HG03103 (cell line): ENCODE data around the gene NACA2.
"Not testable (repeated sequence)": the region's sequence is repeated elsewhere in the genome, so short reads cannot be mapped to it uniquely, and the experiment has no call there.

Source experiments
- ATAC-seq: cut with Tn5 transposase; IDR thresholded peaks from one replicate; pipeline ENCODE4 v1.9.1; 2021; ENCODE audit warnings: low read depth; ENCODE audit not compliant: unreplicated experiment

The NACA2 gene

DNA sequence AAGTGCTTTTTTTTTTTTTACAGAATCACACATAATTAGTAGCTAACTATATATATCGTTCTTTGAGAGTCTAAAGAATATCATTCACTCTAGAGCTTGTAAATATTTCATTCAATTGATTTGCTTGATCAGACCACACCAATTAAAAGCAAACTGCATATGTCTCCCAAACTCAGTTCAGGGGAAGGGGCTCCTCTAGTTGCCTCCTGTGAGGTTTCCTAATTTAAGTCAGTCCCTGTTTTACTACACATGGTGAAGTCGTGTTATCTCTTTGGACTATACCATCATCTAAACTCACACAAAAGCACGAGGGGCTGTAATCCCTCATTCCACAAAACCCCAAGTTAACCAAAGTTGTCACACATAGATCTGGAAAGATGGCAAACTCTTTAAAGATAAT lies 11.7 kb downstream of the NACA2 start:
- ATAC-seq, result no peak

DNA sequence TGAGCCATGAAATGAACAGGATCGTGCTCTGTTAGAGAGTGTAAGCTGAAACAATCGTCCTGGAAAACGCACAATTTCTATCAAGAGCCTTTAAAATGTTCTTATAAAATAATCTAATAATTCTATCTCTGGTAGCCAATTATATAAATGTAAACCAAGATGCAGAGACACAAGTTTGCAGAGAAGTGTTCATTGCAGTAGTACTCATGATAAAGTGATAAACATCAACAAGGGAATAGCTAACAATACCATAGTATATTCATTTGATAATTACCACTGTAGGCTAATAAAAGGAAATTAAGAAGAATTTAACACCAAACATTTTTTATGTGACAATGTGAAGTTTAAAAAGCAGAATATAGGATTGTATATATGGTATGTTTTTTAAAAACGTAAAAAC lies 12.4 kb downstream of the NACA2 start:
- ATAC-seq, result no peak

DNA sequence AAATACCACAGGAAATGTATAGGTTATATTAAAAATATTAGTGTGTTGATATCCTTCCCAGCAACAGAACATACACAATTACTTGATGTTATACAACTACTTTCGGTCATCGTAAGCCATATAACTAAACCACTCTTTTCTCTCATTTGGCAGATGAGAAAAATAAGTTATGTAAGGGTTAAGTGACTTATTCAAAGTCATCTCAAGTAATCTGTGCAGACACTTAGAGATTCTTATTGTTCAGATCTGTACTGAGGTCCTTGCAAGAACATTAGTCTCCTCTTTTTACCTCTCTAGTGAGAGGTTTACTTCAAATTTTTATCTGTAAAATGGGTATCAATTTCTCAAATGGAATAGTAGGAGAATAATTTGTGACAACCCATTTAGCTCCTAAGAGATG lies 15.0 kb downstream of the NACA2 start:
- no peak for ATAC-seq

DNA sequence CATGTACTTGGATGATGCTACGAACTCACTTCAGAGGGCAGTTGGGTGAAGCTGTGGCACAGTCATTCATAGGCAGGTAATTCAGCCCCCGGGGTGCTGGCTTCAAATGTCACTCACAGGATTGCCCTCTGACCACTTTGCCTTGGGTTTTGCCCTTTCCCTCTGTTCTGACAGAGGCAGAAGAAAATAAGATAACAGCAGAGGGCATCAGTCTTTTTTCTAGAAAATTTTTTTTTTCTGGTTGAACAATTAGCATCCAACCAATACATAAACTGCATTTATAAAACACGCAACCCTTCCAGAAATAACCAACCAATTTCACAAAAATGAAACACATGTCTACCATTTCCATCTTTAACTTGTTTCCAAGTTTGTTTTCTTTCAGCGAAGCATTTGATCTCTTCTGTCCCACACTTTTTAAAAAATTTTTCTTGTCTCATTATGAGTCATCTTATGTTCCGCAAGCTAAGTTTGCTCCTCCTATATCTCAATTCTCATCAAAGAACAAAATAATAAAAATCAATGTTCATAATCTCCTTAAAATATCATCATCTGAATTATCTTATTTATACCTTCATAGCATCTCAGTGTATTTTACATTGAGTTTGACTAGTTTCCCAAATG lies 15.6 kb downstream of the NACA2 start:
- no peak for ATAC-seq

DNA sequence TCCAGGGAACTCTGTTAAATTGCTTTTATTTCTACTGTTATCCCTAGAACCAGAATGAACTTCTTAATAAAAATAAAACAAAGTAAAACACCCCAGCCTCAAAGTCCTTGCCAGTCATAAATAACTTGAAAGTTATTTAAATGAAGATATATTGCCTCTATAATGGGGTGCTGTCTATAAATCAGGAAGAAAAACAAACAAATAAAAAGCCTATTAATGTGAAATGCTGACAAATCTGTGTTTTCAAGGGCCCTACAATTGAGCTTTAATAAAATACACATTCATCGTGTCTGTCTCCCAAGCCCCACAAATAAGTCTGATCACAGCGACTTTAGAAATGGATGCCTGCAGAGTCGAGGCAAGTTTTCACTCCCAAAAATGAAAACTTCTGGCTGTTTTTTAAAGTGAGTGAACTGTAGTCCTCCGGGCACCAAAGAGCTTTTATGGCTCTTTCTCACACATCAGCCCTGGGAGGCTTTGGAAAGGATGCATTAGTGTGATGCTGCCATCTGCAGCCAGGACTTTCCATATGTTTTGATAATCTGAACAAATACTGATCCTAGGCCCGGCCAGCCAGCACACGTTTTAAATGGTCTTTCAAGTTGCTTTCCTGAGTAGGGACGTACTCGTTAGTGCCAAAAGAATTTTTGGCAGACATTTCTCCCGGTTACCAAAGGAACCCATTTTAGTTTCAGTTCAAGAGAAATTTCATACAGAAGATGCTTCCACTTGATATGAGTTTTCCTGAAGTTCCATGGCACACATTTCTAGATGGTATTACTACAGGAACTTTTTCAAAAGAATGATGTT lies 16.3 kb downstream of the NACA2 start:
- ATAC-seq, result no peak

DNA sequence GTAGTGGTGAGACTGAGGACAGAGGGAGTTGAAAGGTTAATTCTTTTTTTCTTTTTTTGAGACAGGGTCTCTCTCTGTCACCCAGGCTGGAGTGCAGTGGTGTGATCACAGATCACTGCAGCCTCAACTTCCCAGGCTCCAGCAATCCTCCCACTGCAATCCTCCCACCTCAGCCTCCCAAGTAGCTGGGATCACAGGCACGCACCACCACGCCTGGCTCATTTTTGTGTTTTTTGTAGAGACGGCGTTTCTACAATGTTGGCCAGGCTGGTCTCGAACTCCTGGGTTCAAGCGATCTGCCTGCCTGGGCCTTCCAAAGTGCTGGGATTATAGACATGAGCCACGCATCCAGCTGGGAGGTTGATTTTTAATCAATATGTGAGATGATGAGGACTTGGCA lies 18.5 kb downstream of the NACA2 start:
- ATAC-seq, result not testable (repeated sequence)

DNA sequence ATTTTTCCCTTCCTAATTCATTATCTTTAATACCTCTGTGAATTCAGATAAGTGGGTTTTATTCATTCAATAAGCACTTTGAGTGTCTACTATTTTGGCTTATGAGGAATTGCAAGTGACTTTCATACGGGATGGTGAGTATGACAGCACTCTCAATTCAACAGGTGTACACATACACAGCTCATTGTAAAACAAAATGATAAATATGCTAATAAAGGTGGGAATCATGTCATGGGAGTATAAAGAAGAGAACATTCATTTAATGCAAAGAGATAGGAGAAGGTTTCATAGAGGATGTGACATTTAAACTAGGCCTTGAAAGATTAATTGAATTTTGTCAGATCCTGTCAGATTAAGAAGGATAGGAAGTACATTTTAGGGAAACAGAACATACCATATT lies 19.4 kb downstream of the NACA2 start:
- ATAC-seq, result no peak

DNA sequence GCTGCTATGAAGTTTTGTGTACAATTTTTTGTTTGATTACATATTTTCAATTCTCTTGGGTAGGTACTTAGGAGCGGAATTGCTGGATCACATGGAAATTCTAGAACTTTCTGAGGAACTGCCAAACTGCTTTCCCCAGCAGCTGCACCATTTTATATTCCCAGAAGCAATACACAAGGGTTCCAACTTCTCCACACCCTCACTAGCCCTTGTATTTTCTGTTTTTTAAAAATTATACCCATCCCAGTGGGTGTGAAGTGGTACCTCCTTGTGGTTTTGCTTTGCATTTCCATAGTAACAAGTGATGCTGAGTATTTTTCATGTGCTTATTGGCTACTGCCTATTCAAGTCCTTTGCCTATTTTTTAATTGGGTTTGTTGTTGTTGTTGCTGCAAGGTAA lies 20.9 kb downstream of the NACA2 start:
- no peak for ATAC-seq

DNA sequence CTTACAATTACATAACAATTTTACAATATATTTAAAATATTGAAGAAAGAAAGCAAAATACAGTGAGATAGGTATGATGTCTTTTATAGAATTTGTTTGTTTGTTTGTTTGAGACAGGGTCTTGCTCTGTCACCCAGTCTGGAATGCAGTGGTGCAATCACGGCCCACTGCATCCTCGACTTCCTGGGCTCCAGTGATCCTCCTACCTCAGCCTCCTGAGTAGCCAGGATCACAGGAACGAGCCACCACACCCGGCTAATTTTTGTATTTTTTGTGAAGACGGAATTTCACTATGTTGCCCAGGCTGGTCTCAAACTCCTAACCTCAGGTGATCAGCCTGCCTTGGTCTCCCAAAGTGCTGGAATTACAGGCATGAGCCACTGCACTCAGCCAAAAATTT lies 21.5 kb downstream of the NACA2 start:
- ATAC-seq, result not testable (repeated sequence)

DNA sequence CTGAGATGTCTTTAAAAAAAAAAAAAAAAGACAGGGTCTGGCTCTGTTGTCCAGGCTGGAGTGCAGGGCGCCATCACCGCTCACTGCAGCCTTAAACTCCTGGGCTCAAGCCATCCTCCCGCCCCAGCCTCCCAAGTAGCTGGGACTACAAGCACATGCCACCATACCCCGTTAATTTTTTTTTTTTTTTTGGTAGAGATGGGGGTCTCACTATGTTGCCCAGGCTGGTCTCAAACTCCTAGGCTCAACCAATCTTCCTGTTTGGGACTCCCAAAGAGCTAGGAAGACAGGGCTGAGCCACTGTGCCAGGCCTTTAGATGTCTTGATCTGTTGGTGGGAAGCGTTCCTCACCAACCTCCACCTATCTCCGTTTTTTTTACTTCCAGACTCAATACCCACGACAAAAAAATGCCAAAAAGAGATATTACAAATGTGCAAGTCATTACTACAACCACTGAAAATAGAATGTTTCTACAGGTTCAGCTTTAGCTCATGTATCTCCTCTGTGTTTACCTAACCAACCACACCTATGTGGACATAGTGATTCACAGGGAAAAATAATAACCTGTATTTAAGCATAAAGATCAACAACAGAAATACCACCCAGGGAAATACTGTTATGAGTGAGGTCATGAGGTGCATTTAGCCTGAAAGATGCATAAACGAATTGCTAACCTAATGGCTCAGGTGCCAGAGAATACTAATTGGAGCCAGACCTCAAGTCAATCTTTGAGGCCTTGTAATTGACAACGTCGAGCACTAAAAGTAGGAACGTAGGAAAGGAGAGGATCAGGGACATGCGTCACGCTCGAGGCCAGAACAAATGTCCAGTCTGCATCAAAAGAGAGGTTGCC lies 22.6 kb downstream of the NACA2 start:
- no peak for ATAC-seq

DNA sequence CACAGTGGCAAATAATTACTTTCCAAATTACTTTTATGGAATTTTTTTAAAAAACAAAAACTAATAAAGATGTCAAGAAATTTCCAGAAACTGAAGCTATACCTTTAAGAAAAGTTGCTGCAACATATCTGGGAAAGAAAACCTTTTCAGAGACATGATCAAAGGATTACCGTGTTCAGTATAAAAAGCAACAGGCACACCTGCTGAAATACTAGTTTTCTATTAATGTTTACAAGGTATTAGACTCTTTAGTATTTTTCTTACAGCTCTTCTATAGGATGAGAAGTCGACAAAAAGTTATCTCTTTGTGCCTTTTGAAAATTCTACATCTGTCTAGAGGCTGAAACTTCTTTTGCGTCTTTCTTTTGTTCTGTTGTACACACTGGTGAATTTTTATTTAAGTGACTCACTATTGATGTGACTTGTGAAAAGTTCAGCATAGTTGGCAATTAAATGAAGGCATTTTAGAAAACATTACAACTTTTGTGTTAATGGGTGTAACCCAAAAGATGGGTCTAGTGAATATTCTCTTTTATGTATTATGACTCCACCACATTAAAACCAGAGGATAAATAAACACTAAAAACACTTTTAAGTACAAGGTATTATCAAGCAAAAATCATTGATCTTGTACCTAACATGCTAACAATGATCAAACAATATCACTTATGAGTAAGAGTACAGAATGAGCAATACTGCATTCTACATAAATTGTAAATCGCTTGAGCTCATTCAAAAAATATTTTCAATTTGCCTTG lies 23.8 kb downstream of the NACA2 start:
- ATAC-seq, result no peak

DNA sequence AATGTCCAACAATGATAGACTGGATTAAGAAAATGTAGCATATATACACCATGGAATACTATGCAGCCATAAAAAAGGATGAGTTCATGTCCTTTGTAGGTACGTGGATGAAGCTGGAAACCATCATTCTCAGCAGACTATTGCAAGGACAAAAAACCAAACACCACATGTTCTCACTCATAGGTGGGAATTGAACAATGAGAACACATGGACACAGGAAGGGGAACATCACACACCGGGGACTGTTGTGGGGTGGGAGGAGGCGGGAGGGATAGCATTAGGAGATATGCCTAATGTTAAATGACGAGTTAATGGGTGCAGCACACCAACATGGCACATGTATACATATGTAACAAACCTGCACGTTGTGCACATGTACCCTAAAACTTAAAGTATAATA lies 24.6 kb downstream of the NACA2 start:
- not testable (repeated sequence) for ATAC-seq

DNA sequence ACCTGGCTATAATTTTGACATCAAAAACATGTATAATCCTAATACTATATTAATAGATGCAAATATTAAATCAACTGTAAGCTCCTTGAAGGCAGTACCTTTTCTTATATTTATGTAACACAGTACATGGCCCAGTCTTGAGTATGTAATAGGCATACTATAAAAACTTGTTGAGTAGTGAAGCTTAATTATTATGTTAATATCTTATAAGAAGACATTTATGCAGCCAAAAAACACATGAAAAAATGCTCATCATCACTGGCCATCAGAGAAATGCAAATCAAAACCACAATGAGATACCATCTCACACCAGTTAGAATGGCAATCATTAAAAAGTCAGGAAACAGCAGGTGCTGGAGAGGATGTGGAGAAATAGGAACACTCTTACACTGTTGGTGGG lies 25.2 kb downstream of the NACA2 start:
- ATAC-seq, result not testable (repeated sequence)

DNA sequence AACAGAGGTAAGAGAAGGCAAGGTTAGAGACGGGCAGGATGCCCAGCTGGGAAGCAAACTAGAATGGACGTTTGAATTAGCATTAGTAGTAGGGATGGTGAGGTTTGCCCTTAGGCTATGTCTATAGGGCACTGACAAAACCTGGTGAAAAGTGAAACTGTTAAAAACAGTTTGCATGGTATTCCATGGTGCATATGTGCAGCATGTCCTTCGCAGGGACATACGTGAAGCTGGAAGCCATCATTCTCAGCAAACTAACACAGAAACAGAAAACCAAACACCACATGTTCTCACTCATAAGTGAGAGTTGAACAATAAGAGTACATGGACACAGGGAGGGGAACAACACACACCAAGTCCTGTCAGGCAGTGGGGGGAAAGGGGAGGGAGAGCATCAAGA lies 25.8 kb downstream of the NACA2 start:
- no peak for ATAC-seq

DNA sequence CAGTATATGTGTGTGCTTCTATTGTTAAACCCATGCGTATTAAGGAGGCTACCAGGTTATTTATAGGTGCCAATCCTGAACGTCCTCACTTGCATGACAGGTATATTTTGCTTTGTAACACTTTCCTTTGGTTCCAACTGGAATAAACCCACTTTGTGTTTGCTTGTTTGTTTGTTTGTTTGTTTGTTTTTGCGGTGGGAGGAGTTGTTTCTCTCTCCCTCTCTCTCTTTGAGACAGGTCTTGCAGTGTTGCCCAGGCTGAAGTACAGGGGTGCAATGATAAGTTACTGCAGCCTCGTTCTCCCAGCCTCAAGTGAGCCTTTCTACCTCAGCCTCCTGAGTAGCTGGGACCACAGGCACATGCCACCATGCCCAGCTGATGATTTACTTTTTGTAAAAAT lies 28.7 kb downstream of the NACA2 start:
- no peak for ATAC-seq

DNA sequence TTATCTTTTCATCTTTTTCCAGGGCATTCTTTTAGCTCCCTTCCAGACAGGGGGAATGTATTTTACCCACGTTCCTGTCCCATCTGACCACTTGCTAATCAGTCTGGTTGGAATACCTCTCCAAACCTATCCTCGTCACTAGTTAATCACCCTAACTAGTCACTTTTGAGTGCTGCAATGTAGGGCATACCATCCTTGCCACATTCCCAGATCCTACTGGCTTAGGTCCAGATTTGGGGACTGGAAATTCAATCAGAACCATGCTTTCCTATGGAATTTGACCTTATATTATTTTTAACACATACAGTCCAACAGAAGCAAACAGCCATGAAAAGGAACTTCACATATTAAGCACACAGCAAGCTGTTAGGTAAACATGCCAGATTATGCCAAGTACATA lies 29.7 kb downstream of the NACA2 start:
- no peak for ATAC-seq

DNA sequence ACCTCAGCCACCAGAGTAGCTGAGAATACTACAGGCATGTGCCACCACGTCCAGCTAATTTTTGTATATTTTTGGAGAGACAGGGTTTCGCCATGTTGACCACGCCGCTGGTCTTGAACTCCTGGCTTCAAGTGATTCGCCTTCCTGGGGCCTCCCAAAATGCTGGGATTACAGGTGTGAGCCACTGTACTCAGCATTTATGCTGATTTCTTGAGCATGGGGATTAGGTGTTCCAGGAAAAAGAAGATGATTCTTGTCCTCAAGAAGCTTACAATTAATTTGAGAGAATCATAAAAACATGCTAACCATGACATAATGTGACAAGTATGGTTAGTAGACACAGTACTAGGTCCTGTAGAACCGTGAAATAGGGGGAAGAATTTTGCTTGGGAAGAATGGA lies 30.9 kb downstream of the NACA2 start:
- no peak for ATAC-seq

DNA sequence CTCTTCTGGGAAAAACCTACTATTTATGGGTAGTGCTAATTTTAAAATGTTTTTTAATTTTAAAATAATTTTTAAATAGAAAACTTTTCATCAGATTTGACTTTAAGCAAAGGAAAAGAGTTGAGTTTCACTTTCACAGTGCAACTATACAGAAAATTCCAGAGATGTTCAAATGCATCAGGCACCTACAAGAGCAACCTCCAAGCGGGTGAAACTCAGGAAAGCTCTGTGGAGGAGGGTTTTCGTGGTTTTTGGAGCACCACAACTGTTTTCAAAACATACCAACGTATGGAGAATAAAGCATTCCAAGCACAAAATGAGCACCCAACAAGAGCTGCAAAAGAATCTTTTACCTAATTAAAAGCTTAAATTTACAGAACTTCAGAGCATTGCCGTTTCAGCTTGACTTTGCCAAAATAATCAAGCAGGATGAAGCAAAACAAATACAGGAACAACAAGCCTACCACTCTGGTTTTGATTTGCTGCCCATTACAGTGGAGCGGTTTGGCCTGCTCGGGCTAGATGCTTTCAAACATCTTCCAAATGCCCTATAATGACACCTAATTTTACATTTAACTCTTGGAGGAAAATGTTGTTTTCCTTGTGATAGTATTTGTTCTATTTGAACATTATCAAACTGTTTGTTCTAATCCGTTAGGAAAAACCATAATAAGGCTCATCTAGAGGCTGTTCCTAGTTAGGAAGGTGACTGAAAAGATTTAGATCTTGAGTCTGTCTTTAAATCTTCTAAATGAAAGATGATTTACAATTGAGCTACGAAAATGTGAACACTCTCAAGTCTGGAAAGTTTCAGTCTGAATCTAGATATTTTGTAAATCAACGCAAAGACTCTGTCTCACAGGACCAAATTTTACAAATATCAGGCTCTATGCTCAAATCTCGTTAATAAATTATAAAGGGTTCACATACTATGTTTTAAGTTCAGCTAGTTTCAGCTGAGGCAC lies 34.5 kb downstream of the NACA2 start:
- no peak for ATAC-seq

DNA sequence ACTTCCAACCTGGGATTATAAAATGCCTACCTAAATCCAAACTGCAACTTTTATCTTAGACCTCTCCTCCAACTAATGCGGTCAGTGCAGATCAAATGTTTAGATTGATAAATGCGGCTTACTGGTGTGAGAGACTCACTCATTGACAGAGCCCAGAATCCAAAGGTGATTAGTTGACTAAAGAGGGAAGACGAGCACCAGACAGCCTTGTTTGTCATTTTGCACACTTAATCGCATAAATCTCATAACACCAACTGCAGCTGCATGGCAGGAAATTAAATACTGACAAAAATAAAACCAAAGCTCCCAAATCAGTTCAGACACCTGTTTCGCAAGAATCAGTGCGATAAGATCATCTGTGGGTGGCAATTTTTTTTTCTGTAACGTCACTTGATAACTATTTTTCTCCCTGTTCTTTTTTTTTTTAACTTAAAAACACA lies 35.9 kb downstream of the NACA2 start:
- no peak for ATAC-seq

DNA sequence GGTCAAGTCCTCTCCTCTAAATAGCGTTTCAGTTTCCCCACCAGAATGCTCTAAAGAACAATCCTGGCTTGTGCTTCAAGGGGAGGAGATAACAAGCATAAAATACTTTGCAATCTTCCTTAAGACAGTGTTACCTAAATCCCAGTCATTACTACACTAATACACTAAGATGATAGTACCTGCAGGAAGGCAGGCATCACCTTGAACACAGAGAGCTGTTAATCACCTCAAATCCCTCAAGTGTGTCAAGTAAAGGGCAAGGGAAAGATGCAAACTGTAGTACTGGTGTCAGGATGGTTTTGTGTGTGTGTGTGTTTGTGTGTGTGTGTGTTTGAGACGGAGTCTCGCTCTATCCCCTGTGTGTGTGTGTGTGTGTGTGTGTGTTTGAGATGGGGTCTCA lies 36.8 kb downstream of the NACA2 start:
- no peak for ATAC-seq
